Hepatic stellate cell (primary cell): ENCODE measurements around the gene GRIFIN.
"Not testable (repeated sequence)": the region's sequence is repeated elsewhere in the genome, so short reads cannot be mapped to it uniquely, and the experiment has no call there.

Source experiments
- DNase-seq: peaks from one replicate; pipeline ENCODE4 v3.0.0; 2011; ENCODE audit warnings: low spot score

The GRIFIN gene

DNA sequence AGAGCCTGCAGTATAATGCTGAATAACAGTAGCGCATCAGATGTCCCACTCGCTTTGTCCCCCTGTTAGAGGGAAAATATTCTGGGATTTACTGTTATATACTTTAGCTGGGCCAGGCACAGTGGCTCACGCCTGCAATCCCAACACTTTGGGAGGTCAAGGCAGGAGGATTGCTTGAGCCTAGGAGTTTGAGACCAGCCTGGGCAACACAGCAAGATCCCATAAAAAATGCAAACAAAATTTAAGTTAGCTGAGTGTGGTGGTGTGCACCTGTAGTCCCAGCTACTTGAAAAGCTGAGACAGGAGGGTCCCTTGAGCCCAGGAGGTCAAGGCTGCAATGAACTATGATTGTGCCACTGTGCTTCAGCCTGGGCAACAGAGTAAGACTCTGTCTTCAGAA is 22.3 kb downstream of the GRIFIN start:
- not testable (repeated sequence) for DNase-seq

DNA sequence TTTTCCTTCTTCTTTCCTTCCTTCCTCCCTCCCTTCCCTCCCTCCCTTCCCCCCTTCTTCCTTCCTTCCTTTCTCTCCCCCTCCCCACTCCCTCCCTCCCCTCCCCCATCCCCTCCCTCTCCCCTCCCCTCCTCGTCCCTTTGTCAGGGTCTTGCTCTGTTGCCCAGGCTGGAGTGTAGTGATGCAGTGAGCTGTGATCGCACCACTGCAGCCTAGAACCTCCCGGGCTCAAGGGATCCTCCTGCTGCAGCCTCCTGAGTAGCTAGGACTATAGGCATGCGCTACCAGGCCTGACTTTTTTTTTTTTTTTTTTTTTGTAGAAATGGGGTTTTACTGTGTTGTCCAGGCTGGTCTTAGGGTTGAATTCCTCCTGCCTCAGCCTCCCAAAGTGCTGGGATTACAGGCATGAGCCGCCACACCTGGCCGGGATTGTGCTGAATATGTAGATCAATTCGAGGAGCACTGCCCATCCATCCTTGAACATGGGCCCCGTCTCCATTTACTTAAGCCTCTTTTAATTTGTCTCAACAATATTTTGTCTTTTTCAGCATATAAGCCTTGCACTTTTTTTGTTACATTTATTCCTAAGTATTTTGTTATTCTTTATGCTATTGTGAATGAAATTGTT is 23.4 kb downstream of the GRIFIN start:
- no peak for DNase-seq

- DNase-seq, result no peak
Observed at GRCh38 chr7:2452074-2452507, 24.1 kb downstream of the GRIFIN start.

DNA sequence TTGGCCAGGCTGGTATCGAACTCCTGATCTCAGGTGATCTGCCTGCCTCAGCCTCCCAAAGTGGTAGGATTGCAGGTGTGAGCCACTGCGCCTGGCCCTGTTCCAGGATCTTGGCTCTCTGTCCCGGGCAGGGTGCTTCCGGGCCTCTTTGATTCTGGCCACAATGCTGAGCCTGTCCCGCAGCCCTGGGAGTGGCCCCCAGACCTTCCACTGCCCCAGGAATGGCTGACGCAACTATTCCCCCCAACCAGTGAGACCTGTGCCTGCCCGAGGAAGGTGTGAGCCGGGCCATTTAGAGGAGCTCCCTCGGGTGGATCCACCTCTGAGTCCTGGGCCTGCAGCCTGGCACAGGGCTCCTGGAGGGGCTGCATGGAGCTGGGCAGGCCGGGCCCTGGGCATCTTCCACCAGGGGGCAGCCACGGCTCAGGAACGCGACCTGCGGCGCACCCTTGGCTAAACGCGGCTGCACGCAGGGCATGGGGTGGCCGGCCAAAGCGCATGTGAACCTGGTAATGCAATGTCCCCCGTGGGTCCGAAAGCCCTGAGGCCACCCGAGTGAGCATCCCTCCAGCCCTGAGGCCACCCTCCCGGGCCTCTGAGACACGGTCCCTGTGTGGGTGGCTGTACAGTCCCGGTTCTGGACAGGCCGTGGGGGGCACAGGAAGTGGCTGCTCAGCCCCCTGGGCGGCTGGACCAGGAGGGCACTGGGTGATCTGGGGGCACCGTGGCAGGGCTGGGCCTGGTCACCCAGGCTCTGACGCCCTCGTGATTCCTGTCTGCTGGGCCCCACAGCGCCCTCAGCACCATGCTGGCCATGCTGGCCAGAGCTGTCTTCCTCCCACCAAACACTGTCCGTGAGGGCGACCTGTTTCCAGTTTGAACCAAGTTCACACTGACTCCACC is 24.8 kb downstream of the GRIFIN start:
- DNase-seq, result peak; percentile 96

DNA sequence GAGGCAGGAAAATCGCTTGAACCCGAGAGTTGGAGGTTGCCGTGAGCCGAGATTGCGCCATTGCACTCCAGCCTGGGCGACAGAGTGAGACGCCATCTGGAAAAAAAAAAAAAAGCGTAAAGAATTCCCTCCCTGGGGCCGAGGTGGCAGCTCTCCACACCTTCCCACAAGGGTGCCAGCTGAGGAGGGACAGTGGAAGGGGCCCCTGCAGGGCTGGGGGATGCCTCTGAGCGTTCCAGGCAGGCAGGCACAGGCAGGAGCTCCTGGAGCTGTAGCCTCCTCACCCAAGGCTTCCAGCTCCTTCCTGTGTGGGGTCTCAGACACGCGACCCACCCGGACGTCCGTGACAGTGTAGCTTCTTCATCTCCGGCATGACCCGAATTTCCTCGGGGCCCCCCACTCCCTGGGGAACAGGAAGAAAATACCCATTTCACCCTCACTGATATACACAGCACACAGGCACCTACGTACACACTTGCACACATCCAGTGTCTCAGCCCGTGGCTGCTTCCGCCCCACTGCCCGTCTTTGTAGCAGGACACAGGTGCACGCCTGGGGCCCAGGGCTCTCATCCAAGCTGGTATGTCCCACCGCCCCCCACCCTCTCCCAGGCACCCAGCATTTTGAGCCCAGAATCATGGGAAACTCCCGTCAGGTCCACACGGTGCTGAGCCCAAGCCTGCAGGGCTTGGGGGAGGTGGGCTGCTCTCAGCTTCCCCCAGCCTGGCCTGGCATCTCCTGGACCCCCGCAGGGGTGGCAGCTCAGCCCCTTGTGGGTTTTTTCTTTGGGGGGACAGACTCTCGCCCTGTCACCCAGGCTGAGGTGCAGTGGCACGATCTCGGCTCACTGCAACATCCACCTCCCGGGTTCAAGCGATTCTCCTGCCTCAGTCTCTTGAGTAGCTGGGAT is 25.7 kb downstream of the GRIFIN start:
- DNase-seq, result no peak

- no peak for DNase-seq
Observed at GRCh38 chr7:2446676-2447075, 29.5 kb downstream of the GRIFIN start.

DNA sequence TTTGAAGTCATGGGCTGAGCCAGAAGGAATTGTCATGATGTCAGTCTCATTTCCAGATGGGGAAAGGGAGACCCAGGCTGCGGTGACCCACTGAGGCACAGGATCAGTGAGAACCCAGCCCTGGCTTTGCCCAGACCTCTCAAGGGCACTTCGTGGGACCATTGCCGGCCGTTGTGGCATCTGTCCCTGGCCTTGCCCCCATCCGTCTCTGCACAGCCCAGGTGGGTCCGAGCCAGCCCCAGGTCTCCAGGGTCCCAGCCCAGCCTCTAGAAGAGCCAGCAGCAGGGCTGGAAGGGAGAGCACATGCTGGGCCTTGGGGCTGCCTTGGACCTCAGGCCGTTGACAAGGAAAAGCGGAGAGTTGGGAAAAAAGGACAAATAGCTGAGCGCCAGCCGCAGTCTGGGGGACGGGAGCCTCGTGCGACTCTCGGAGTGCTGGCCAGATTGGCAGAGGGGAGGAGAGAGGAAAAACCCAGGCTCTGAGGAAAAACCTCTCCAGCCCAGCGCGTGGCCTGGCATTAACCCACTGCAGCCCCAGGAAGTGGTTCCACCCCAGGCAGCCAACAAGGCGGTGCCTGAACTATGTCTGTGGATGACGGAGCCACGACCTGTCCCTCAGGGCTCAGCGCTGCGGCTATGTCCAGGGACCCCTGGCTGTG is 30.2 kb downstream of the GRIFIN start:
- DNase-seq, result no peak

GRCh38 chr7:2445047-2445446 is 31.2 kb downstream of the GRIFIN start:
- no peak for DNase-seq

GRCh38 chr7:2444476-2444875 is 31.7 kb downstream of the GRIFIN start:
- DNase-seq, result peak; percentile 79

DNA sequence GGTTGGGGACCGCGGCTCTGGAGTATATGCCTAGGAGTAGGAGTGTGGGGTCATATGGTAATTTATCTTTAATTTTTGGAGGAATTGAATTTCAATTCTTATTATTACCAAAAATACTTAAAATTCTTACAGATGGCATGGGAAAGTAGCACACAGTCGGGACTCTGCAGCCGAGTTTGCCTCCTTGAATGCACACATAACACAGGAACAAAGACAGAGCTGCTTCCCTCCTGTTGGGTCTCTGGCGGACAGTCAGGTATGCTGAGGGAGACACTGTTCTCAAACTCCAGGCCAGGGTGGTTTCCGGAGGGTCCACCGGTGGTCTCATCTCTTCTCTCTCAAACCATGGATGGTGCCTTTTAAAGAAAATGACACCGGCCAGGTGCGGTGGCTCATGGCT is 32.7 kb downstream of the GRIFIN start:
- no peak for DNase-seq

DNA sequence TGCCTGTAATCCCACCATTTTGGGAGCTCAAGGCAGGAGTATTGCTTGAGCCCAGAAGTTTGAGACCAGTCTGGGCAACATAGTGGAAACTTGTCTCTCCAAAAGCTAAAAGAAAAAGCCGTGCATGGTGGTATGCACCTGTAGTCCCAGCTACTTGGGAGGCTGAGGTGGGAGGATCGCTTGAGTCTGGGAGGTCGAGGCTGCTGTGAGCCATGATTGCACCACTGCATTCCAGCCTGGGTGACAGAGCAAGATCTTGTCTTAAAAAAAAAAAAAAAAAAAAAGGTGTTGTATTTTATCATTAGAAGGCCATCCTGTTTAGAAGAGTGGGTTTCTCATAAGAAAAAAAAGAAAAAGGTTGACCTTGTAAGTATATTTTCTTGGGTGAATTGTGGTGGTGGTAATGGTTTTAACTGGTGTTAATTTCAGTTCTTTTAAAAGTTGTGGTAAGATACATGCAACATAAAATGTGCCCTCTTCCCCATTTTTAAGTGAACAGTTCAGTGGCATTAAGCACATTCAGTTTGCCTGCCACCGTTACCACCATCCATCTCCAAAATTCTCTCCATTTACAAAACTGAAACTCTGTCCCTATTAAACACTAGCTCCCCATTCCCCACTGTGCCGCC is 34.7 kb downstream of the GRIFIN start:
- DNase-seq, result no peak

DNA sequence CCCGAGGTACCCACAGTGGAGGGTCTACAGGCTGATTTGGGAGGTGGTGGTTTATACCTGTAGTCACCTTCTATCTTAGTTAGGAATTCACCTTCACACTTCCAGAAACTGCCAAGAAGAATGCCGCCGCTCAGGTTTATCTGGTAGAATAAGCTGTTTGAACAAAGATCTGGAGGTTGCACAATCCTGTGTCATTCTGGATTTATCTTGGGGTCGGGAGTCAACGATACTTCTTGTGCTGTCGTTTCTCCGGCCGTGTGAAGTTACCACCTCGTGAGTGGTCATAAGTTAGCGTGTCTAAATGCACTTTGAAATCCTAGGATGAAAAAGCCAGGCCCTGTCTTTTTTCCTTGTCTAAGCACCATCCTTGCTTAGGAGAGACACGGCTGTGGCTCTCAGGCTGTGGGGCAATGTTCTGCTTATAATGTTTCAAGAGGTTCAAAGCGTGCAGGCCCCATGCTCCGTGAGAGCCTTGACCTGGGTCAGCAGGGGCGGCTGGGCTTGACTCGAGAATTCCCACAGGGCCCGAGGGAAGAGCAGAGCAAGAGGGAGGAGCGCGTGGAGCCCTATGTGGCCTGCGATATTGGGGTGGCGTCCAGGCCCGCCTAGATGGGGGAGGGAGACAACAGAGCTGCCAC is 35.5 kb downstream of the GRIFIN start:
- no peak for DNase-seq

- DNase-seq, result no peak
Observed at GRCh38 chr7:2438775-2439174, 37.4 kb downstream of the GRIFIN start.

DNA sequence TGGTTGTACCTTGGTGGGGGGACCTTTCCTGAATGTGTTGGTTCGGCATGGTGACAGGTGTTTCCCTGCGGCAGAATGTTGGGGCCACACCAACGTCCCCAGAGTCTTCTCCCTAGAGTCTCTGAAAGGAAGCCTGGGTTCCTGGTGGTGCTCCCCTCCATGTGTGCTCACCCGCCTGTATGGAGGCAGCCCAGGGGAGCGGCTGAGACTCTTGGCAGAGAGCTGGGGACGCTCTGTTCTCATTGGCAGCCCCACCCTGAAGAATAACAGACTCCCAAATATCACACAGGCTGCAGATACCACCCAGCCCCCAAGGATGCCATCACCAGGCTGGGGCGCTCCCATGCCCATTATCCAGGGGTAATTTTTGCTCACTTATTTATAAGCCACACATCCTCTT is 38.0 kb downstream of the GRIFIN start:
- no peak for DNase-seq

- DNase-seq, result no peak
Observed at GRCh38 chr7:2437537-2438148, 38.6 kb downstream of the GRIFIN start.

- no peak for DNase-seq
Observed at GRCh38 chr7:2437136-2437535, 39.1 kb downstream of the GRIFIN start.

- DNase-seq, result no peak
Observed at GRCh38 chr7:2436341-2437104, 39.7 kb downstream of the GRIFIN start.

GRCh38 chr7:2435146-2435545 is 41.1 kb downstream of the GRIFIN start:
- DNase-seq, result no peak

DNA sequence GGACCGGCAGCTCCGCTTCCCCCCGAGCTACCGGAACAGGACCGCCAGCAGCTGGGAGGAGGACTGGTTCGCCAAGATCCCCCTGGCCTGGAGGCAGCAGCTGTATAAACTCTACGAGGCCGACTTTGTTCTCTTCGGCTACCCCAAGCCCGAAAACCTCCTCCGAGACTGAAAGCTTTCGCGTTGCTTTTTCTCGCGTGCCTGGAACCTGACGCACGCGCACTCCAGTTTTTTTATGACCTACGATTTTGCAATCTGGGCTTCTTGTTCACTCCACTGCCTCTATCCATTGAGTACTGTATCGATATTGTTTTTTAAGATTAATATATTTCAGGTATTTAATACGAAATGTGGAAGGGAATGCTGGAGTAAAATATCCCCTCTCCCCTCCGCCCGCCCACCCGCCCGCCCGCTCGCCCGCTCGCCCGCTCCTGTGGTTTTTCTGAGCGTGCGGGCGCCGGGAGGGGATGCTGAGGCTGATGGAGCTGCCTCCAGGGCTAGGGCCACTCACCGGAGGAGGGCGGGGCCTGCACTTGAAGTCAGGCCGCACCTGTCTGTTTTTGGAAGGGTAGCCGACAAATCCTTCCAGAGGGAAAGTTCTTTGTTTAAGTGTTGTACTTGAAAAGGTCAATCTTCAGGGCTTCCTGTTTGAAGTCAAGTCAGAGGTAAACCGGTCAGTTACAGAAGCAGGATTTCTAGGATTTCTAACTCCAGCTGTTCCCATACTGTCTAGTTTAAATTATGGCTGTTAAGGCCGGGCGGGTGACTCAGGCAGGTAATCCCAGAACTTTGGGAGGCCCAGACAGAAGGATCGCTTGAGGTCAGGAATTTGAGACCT is 42.3 kb downstream of the GRIFIN start:
- no peak for DNase-seq
